Aorta (tissue), 5 donors: ENCODE results near the gene SPDEF. TPM values are rescaled to one million over a fixed set of nuclear protein-coding genes. Genes with fewer than 3 reads are reported as not detected.

Experiments
- ATAC-seq: fragments of 200-7000 bp; cut with Tn5 transposase; one replicate; pipeline ENCODE4 v1.9.1; 2022; ENCODE audit warnings: moderate library complexity; ENCODE audit not compliant: low FRiP score
- DNase-seq, 2 donors: peaks; one replicate each; pipeline ENCODE4 v3.0.0-alpha.2; 2020
- H3K27ac ChIP-seq, 2 donors: one replicate each; pipeline ENCODE4 v1.5.1; 2013; ENCODE audit warnings: low read length in 2 of 2, mild to moderate bottlenecking in 2 of 2, moderate library complexity in 2 of 2, control low read depth in 1 of 2, inconsistent platforms in 1 of 2, low read depth in 1 of 2
- H3K27me3 ChIP-seq, 2 donors: one replicate each; pipeline ENCODE4 v1.6.1; 2013; ENCODE audit warnings: control low read depth in 1 of 2, low read length in 1 of 2, mild to moderate bottlenecking in 1 of 2, moderate library complexity in 1 of 2; ENCODE audit not compliant: insufficient read depth in 2 of 2, control insufficient read depth in 1 of 2
- H3K36me3 ChIP-seq, 2 donors: one replicate each; pipeline ENCODE4 v1.6.1; 2013; ENCODE audit warnings: control low read depth in 1 of 2, low read length in 1 of 2, mild to moderate bottlenecking in 1 of 2; ENCODE audit not compliant: insufficient read depth in 2 of 2, control insufficient read depth in 1 of 2
- H3K4me1 ChIP-seq, 2 donors: one replicate each; pipeline ENCODE4 v1.6.1; 2013; ENCODE audit warnings: low read length in 2 of 2, control low read depth in 1 of 2, mild to moderate bottlenecking in 1 of 2, moderate library complexity in 1 of 2; ENCODE audit not compliant: insufficient read depth in 2 of 2, control insufficient read depth in 1 of 2
- H3K4me3 ChIP-seq, 2 donors: one replicate each; pipeline ENCODE4 v1.5.1; 2013; ENCODE audit warnings: low read length in 2 of 2, control low read depth in 1 of 2, mild to moderate bottlenecking in 1 of 2
- H3K9me3 ChIP-seq: one replicate; pipeline ENCODE4 v1.6.1; 2013; ENCODE audit warnings: mild to moderate bottlenecking, low read length; ENCODE audit not compliant: control insufficient read depth
- WGBS, 2 donors: extraction: QIAGEN DNeasy Blood & Tissue Kit; methylation state at CpG; one replicate each; pipeline ENCODE4 v1.1.7; 2013; 5-methylcytosine and 5-hydroxymethylcytosine counted together
- intact Hi-C, 2 donors: fragments of 100-400 bp; cut with DNase I; formaldehyde crosslinking; loops; one replicate each; pipeline versions ENCODE4 v1.14.2 to v1.15.0; 2022
- polyA plus RNA-seq, 2 donors: library from polyadenylated mRNA; stranded (reverse); fragments of 200-250 nt; gene quantifications; one replicate each; pipeline ENCODE4 v1.2.3, GENCODE V29; 2013
- total RNA-seq, 2 donors: library from RNA; stranded (reverse); fragmentation: NEBNext Ultra II Directional; extraction: Animal tissue kit (Norgen Biotek cat#: 25700); gene quantifications; one replicate each; pipeline ENCODE4 v1.2.1, GENCODE V29; 2021
- donor health status: healthy with polysubstance abuse.
- donor health status: Bipolar disorder and iron deficiency.
- donor health status: DM: no; HTN: no; CAD: no.
- donor health status: DM: no; HTN: no; CAD: no.
- donor health status: DM: yes; HTN: yes; CAD: no.

Gene SPDEF
- total and polyA plus RNA-seq, 4 donors: 0.23 to 3.0 (median 0.67) TPM; not detected in 1

DNA sequence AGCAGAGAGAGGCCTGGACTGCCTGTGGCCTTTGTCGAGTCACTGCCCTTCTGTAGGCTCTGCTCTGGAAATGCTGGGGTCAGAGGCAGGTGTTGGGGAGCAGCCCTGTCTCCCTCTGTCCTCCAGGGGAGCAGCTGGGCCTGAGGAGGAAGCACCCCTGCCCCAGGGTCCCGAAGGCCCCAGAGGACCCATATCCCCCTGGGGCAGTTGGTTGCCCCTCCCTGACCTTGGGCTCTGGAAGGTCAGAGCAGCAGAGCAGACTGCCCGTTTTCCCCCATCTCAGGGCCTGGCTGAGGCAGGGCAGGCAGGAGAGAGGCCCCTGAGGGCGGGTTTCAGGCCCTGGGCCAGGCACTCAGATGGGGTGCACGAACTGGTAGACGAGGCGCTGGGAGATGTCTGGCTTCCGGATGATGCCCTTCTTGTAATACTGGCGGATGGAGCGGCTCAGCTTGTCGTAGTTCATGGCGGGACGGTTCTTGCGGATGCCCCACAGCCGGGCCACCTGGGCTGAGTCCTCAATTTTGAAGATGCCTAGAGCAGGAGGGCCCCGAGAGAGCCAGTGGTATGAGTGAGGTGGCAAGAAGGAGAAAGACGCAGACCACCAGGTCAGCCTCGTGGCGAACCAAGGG is 18.1 kb downstream of the SPDEF start:
- H3K36me3 ChIP-seq: no peaks in the 10 kb centered on the region
- intact Hi-C loops: no loop called here
- DNase-seq: no peak
- H3K27ac ChIP-seq: no peak overlapping the region
- H3K27me3 ChIP-seq: no peaks in the 10 kb centered on the region
- no peaks in the 10 kb centered on the region for H3K9me3 ChIP-seq
- no peak for ATAC-seq
- 95 to 98% methylated on average over 19 of the region's 19 CpGs for whole genome bisulfite sequencing, 2 donors
- no peak overlapping the region for H3K4me3 ChIP-seq
- no peaks in the 10 kb centered on the region for H3K4me1 ChIP-seq

DNA sequence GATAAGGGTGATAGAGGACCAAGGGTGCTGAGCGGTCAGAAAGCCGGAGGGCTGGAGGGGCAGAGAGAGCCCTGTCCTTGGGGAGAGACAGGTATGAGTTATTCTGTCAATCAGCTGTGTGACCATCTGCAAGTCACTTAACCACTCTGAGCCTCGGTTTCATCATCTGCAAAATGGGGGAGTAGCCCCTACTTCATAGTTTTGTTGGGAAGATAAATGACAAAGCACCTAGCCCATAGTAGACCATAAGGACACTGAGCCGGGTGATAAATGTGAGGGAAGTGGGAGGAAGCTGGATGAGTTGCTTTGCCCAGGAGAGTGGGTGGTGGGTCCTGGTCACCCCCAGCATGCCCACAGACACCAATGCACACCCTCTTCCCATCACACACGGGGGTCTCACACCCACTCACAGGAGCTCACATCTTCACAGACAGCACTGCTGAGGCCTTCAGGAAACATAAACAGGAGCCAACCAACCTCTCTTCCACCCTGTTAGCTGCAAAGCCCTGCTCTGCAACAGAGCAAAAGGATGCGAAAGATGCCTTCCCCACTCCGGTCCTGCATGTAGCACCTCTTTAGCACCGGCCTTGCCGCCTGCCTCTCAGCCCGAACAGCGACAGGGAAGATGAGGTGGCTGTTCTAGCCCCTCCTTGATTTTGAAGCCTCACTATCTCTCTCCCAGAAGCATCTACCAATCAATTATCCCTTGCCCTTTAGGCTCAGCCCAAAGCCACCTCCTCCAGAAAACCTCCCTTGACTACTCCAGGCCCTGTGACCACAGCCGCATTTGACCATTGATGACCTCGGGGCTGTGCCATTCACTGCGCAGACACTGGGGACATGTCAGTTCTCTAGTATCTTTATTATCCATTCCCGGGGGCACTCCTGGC is 18.9 kb downstream of the SPDEF start:
- H3K4me1 ChIP-seq: no peaks in the 10 kb centered on the region
- H3K4me3 ChIP-seq: no peak overlapping the region
- no peaks in the 10 kb centered on the region for H3K27me3 ChIP-seq
- no peaks in the 10 kb centered on the region for H3K9me3 ChIP-seq
- DNase-seq: no peak
- 92 to 94% methylated on average over 15 of the region's 15 CpGs for WGBS, 2 donors
- ATAC-seq: no peak
- H3K36me3 ChIP-seq: no peaks in the 10 kb centered on the region
- no peak overlapping the region for H3K27ac ChIP-seq
- intact Hi-C loops: no loop called here

- DNase-seq (no peak), ATAC-seq (no peak)
- Histone ChIP-seq H3K4me3 (no peak overlapping the region), H3K27me3 (no peaks in the 10 kb centered on the region), H3K36me3 (no peaks in the 10 kb centered on the region), H3K4me1 (no peaks in the 10 kb centered on the region), H3K9me3 (no peaks in the 10 kb centered on the region), H3K27ac (no peak overlapping the region)
- intact Hi-C loops: no loop called here
- WGBS, 2 donors: 84 to 90% methylated on average over 3 of the region's 3 CpGs
Measured at GRCh38 chr6:34536251-34536958, 19.7 kb downstream of the SPDEF start.

- no peak for DNase-seq
- no peak overlapping the region for H3K27ac ChIP-seq
- H3K27me3 ChIP-seq: no peaks in the 10 kb centered on the region
- 56 to 62% methylated on average over 11 of the region's 11 CpGs for WGBS, 2 donors
- H3K4me3 ChIP-seq: no peak overlapping the region
- no peaks in the 10 kb centered on the region for H3K4me1 ChIP-seq
- no peaks in the 10 kb centered on the region for H3K9me3 ChIP-seq
- no peaks in the 10 kb centered on the region for H3K36me3 ChIP-seq
- intact Hi-C loops: no loop called here
- ATAC-seq: no peak
Measured at GRCh38 chr6:34535646-34536045, 20.5 kb downstream of the SPDEF start.

GRCh38 chr6:34535199-34535598 is 20.9 kb downstream of the SPDEF start:
- Histone ChIP-seq H3K36me3 (no peaks in the 10 kb centered on the region), H3K9me3 (no peaks in the 10 kb centered on the region), H3K4me1 (no peaks in the 10 kb centered on the region), H3K27ac (no peak overlapping the region), H3K27me3 (no peaks in the 10 kb centered on the region), H3K4me3 (no peak overlapping the region)
- intact Hi-C loops: no loop called here
- DNase-seq (no peak), ATAC-seq (no peak)
- WGBS, 2 donors: 84 to 91% methylated on average over 6 of the region's 6 CpGs

DNA sequence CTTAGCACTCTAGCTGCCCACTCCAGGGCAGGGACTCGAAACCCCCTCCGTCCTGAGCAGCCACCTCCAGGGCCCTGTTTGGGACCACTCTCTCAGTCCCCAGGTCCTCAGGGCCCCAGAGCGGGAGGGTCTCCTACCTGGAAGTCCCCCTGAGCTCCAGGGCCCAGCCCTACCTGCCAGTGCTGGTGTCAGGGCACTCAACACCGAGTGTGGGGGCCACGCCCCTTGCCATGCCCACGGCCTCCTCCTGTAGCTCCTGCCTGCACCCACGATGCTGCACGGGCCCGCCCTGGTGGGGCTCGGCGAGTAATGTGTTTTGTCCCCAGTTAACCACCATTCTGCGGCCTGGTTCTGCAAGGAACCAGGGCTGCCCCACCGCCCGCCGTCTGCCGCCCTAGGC is 21.5 kb downstream of the SPDEF start:
- no peaks in the 10 kb centered on the region for H3K4me1 ChIP-seq
- no peak overlapping the region for H3K4me3 ChIP-seq
- WGBS, 2 donors: 92 to 93% methylated on average over 16 of the region's 16 CpGs
- no peaks in the 10 kb centered on the region for H3K27me3 ChIP-seq
- no peak overlapping the region for H3K27ac ChIP-seq
- no peaks in the 10 kb centered on the region for H3K36me3 ChIP-seq
- no peak for DNase-seq
- no peak for ATAC-seq
- intact Hi-C loops: loop anchor here in 1 of 2 donors (5.0 kb wide), 1 partner anchor 73 kb away; no protein-coding TSS in a partner anchor
- no peaks in the 10 kb centered on the region for H3K9me3 ChIP-seq

DNA sequence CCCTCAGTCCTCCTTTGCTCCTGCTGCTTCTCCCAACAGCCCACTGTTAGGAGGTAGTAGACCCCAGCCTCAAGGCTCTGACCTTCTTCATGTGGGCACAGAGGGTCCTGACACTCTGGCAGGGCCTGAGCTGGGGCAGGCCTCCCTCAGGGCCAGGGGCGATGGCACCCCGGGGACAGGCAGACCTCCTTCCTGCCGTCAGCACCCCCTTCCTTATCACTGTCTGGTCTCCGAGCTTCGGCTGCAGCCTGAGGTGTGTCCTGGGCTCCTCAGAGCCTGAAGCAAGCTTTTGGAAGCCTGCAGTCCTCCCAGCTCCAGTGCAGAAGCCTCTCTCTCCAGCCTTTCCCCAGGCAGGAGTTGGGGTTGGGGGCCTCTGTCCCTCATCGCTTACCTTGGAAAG is 22.0 kb downstream of the SPDEF start:
- DNase-seq: no peak
- Histone ChIP-seq H3K4me1 (no peaks in the 10 kb centered on the region), H3K4me3 (no peak overlapping the region), H3K9me3 (no peaks in the 10 kb centered on the region), H3K27ac (no peak overlapping the region), H3K27me3 (no peaks in the 10 kb centered on the region), H3K36me3 (no peaks in the 10 kb centered on the region)
- no peak for ATAC-seq
- 91 to 96% methylated on average over 6 of the region's 6 CpGs for WGBS, 2 donors
- intact Hi-C loops: loop anchor here in 1 of 2 donors (5.0 kb wide), 1 partner anchor 73 kb away; no protein-coding TSS in a partner anchor

- no peaks in the 10 kb centered on the region for H3K27me3 ChIP-seq
- ATAC-seq (no peak), DNase-seq (no peak)
- H3K9me3 ChIP-seq: no peaks in the 10 kb centered on the region
- no peaks in the 10 kb centered on the region for H3K4me1 ChIP-seq
- H3K4me3 ChIP-seq: no peak overlapping the region
- intact Hi-C loops: loop anchor here in 1 of 2 donors (5.0 kb wide), 1 partner anchor 75 kb away; no protein-coding TSS in a partner anchor
- no peak overlapping the region for H3K27ac ChIP-seq
- WGBS, 2 donors: 47 to 58% methylated on average over 11 to 15 of the region's 15 CpGs
- no peaks in the 10 kb centered on the region for H3K36me3 ChIP-seq
Measured at GRCh38 chr6:34532230-34532629, 23.9 kb downstream of the SPDEF start.
